GM19324 (cell line): ENCODE results near the gene GRIA2.
"Not testable (repeated sequence)": the region's sequence is repeated elsewhere in the genome, so short reads cannot be mapped to it uniquely, and the experiment has no call there.

Source experiments
- ATAC-seq: cut with Tn5 transposase; IDR thresholded peaks from one replicate; pipeline ENCODE4 v1.9.1; 2021; ENCODE audit warnings: mild to moderate bottlenecking, moderate library complexity; ENCODE audit not compliant: unreplicated experiment, low FRiP score

The GRIA2 gene

GRCh38 chr4:157220371-157220881 is at the start of gene GRIA2:
Gene GRIA2, plus strand, starts transcription at chr4:157220728. Its CDS starts 315 bp downstream, at chr4:157221043.
- ATAC-seq, result no peak

GRCh38 chr4:157172011-157172410 is 48.5 kb upstream of the GRIA2 start:
- no peak for ATAC-seq

- ATAC-seq, result not testable (repeated sequence)
Measured at GRCh38 chr4:157180268-157180667, 40.3 kb upstream of the GRIA2 start.

GRCh38 chr4:157184300-157184699 is 36.2 kb upstream of the GRIA2 start:
- ATAC-seq, result no peak

- no peak for ATAC-seq
Measured at GRCh38 chr4:157185363-157185762, 35.2 kb upstream of the GRIA2 start.

- ATAC-seq, result no peak
Measured at GRCh38 chr4:157195374-157195773, 25.2 kb upstream of the GRIA2 start.

GRCh38 chr4:157196046-157196445 is 24.5 kb upstream of the GRIA2 start:
- ATAC-seq, result no peak

- ATAC-seq, result no peak
Measured at GRCh38 chr4:157204634-157205244, 15.8 kb upstream of the GRIA2 start.

- ATAC-seq, result no peak
Measured at GRCh38 chr4:157217708-157218107, 2.8 kb upstream of the GRIA2 start.

GRCh38 chr4:157219711-157220370 is 687 bp upstream of the GRIA2 start:
- no peak for ATAC-seq

- no peak for ATAC-seq
Measured at GRCh38 chr4:157221426-157221894, 932 bp downstream of the GRIA2 start.

GRCh38 chr4:157221895-157222770 is 1.6 kb downstream of the GRIA2 start:
- ATAC-seq, result no peak

GRCh38 chr4:157222771-157223160 is 2.2 kb downstream of the GRIA2 start:
- no peak for ATAC-seq

- ATAC-seq, result no peak
Measured at GRCh38 chr4:157223456-157223855, 2.9 kb downstream of the GRIA2 start.

- ATAC-seq, result no peak
Measured at GRCh38 chr4:157225096-157225495, 4.6 kb downstream of the GRIA2 start.

- no peak for ATAC-seq
Measured at GRCh38 chr4:157226035-157226434, 5.5 kb downstream of the GRIA2 start.

GRCh38 chr4:157226601-157227000 is 6.1 kb downstream of the GRIA2 start:
- ATAC-seq, result no peak

GRCh38 chr4:157231525-157231924 is 11.0 kb downstream of the GRIA2 start:
- no peak for ATAC-seq

GRCh38 chr4:157242871-157243270 is 22.3 kb downstream of the GRIA2 start:
- ATAC-seq, result no peak

- ATAC-seq, result no peak
Measured at GRCh38 chr4:157244348-157244747, 23.8 kb downstream of the GRIA2 start.

- ATAC-seq, result no peak
Measured at GRCh38 chr4:157245351-157245750, 24.8 kb downstream of the GRIA2 start.
